SK-N-SH (cell line): ENCODE measurements around the gene RIPOR2. TPM values are rescaled to one million over a fixed set of nuclear protein-coding genes. Genes with fewer than 3 reads are reported as not detected.

Experiments
- CTCF ChIA-PET: fragments of 300-600, 350-600 bp; formaldehyde crosslinking; extraction: SDS; loops from one replicate; lab custom pipeline; 2021; lab: Yijun Ruan, JAX
- POLR2A ChIA-PET: fragments of 350-600 bp; sonication (Branson Sonifier 250); formaldehyde crosslinking; extraction: SDS; loops from one replicate; lab custom pipeline; 2020; ENCODE audit warnings: antibody characterized with exemption, inconsistent platforms; lab: Yijun Ruan, JAX
- DNase-seq: peaks from one replicate; pipeline ENCODE4 v3.0.0; 2012
- H2AFZ ChIP-seq: fragments of 200-600 bp; sonication (generic); 2 replicates; pipeline ENCODE4 v1.8.1; 2016; ENCODE audit warnings: antibody characterized with exemption, mild to moderate bottlenecking, low read depth
- H3F3A ChIP-seq: fragments of 200-600 bp; sonication (generic); replicated peaks from 2 replicates; pipeline ENCODE3; 2016; ENCODE audit warnings: antibody characterized with exemption, mild to moderate bottlenecking; ENCODE audit not compliant: insufficient read depth
- H3K27ac ChIP-seq, 2 experiments: fragments of 200-500 bp in 1 of 2; fragments of 200-600 bp in 1 of 2; sonication (Bioruptor generic) in 1 of 2; sonication (generic), shearing (Covaris generic) in 1 of 2; 2 replicates each; pipeline versions ENCODE4 v1.5.1 to v1.6.1; 2014 to 2016; ENCODE audit warnings: low read depth in 2 of 2, inconsistent platforms in 1 of 2, low read length in 1 of 2, mild to moderate bottlenecking in 1 of 2, mixed read lengths in 1 of 2
- H3K27me3 ChIP-seq: fragments of 200-600 bp; sonication (generic), shearing (Covaris generic); 2 replicates; pipeline ENCODE4 v1.6.1; 2016; ENCODE audit warnings: mixed run types; ENCODE audit not compliant: insufficient read depth
- H3K36me3 ChIP-seq, 2 experiments: fragments of 200-500 bp in 1 of 2; fragments of 200-600 bp in 1 of 2; sonication (Bioruptor generic) in 1 of 2; sonication (generic) in 1 of 2; replicated peaks in 1 of 2; 2 replicates each; pipeline versions ENCODE3 to v1.5.1; 2014 to 2016; ENCODE audit warnings: low read length in 1 of 2, mild to moderate bottlenecking in 1 of 2; ENCODE audit not compliant: insufficient read depth in 2 of 2, control insufficient read depth in 1 of 2
- H3K4me1 ChIP-seq, 2 experiments: fragments of 200-500 bp in 1 of 2; fragments of 200-600 bp in 1 of 2; sonication (Bioruptor generic) in 1 of 2; sonication (generic), shearing (Covaris generic) in 1 of 2; 2 replicates each; pipeline versions ENCODE4 v1.5.1 to v1.6.1; 2014 to 2016; ENCODE audit warnings: low read depth in 1 of 2, low read length in 1 of 2, mixed run types in 1 of 2; ENCODE audit not compliant: insufficient read depth in 2 of 2, control insufficient read depth in 1 of 2
- H3K4me2 ChIP-seq: fragments of 200-600 bp; sonication (generic), shearing (Covaris generic); 2 replicates; pipeline ENCODE4 v1.6.1; 2017; ENCODE audit warnings: mixed run types
- H3K4me3 ChIP-seq, 2 experiments: fragments of 200-500 bp in 1 of 2; fragments of 200-600 bp in 1 of 2; sonication (Bioruptor generic) in 1 of 2; sonication (generic), shearing (Covaris generic) in 1 of 2; 2 replicates each; pipeline versions ENCODE4 v1.5.1 to v1.8.1; 2014 to 2016; ENCODE audit warnings: low read depth in 2 of 2, inconsistent platforms in 1 of 2, low read length in 1 of 2, mild to moderate bottlenecking in 1 of 2, mixed read lengths in 1 of 2, moderate library complexity in 1 of 2
- H3K79me2 ChIP-seq: fragments of 200-600 bp; sonication (generic); 2 replicates; pipeline ENCODE4 v1.8.1; 2017; ENCODE audit warnings: mild to moderate bottlenecking; ENCODE audit not compliant: insufficient read depth
- H3K9ac ChIP-seq: fragments of 200-600 bp; sonication (generic); 2 replicates; pipeline ENCODE4 v1.6.1; 2017; ENCODE audit warnings: mixed run types
- H3K9me2 ChIP-seq: fragments of 200-600 bp; sonication (generic); 2 replicates; pipeline ENCODE4 v1.6.1; 2017; ENCODE audit warnings: mixed run types
- H3K9me3 ChIP-seq: fragments of 200-600 bp; sonication (generic); 2 replicates; pipeline ENCODE4 v1.6.1; 2017; ENCODE audit warnings: mixed run types, mild to moderate bottlenecking, moderate library complexity
- H4K20me1 ChIP-seq: fragments of 200-600 bp; sonication (generic); 2 replicates; pipeline ENCODE4 v1.6.1; 2017; ENCODE audit warnings: mild to moderate bottlenecking, mixed run types; ENCODE audit not compliant: insufficient read depth
- EZH2phosphoT487 ChIP-seq: fragments of 200-600 bp; sonication (generic); IDR thresholded peaks from 2 replicates; pipeline ENCODE4 v1.6.1; 2017; ENCODE audit warnings: low read depth, mixed run types, mild to moderate bottlenecking, antibody characterized with exemption, moderate library complexity, borderline replicate concordance
- FOXJ3 ChIP-seq: sonication (generic); formaldehyde crosslinking; IDR thresholded peaks from 2 replicates; pipeline ENCODE4 v1.5.1; 2020; ENCODE audit warnings: mild to moderate bottlenecking, missing genetic modification reagents
- FOXM1 ChIP-seq: IDR thresholded peaks from 2 replicates; pipeline ENCODE4 v1.4.0; 2012; ENCODE audit warnings: low read depth, mild to moderate bottlenecking
- MEF2A ChIP-seq: IDR thresholded peaks from 2 replicates; pipeline ENCODE4 v1.4.0; 2012; ENCODE audit warnings: low read depth, borderline replicate concordance
- MXI1 ChIP-seq: IDR thresholded peaks from 2 replicates; pipeline ENCODE4 v1.6.1; 2012; ENCODE audit warnings: mild to moderate bottlenecking, low read depth, low read length, improper control_type of control experiment
- NRF1 ChIP-seq: IDR thresholded peaks from 2 replicates; pipeline ENCODE4 v1.6.1; 2012; ENCODE audit warnings: low read depth, mild to moderate bottlenecking, low read length
- PBX3 ChIP-seq: IDR thresholded peaks from 2 replicates; pipeline ENCODE4; 2012
- POLR2AphosphoS5 ChIP-seq: IDR thresholded peaks from 2 replicates; pipeline ENCODE4 v1.6.1; 2012; ENCODE audit warnings: low read depth, low read length
- RFX5 ChIP-seq: IDR thresholded peaks from 2 replicates; pipeline ENCODE4 v1.6.1; 2012; ENCODE audit warnings: mild to moderate bottlenecking, improper control_type of control experiment, low read length
- TAF1 ChIP-seq: IDR thresholded peaks from 2 replicates; pipeline ENCODE4 v1.6.1; 2012; ENCODE audit warnings: low read depth, mild to moderate bottlenecking, low read length, moderate library complexity, borderline replicate concordance
- TCF12 ChIP-seq: IDR thresholded peaks from 2 replicates; pipeline ENCODE4 v1.4.0; 2012
- TEAD4 ChIP-seq: IDR thresholded peaks from 2 replicates; pipeline ENCODE4 v1.4.0; 2012; ENCODE audit warnings: mild to moderate bottlenecking, borderline replicate concordance; ENCODE audit not compliant: insufficient read depth
- ZBTB33 ChIP-seq: IDR thresholded peaks from 2 replicates; pipeline ENCODE4 v1.4.0; 2012; ENCODE audit warnings: low read depth, borderline replicate concordance
- WGBS: methylation state at CpG from one replicate; pipeline ENCODE4 v1.1.6; 2017; ENCODE audit warnings: low lambda C conversion rate; 5-methylcytosine and 5-hydroxymethylcytosine counted together
- polyA plus RNA-seq, 3 experiments: library from polyadenylated mRNA; depleted of rRNA; stranded (reverse); fragments of >200 nt; gene quantifications; 2 replicates each; pipeline ENCODE4 v1.2.3, GENCODE V29; 2012
- TF ChIP-seq, protein P1 (sequence below): fragments of 200-600 bp; sonication (generic); IDR thresholded peaks from 2 replicates; pipeline ENCODE4 v1.6.1; 2017; ENCODE audit warnings: antibody characterized with exemption, mild to moderate bottlenecking, moderate library complexity

RIPOR2 gene
- polyA plus RNA-seq, 1 of the 3 experiments (the other 2 are of a cell fraction) = 0.05 TPM

DNA sequence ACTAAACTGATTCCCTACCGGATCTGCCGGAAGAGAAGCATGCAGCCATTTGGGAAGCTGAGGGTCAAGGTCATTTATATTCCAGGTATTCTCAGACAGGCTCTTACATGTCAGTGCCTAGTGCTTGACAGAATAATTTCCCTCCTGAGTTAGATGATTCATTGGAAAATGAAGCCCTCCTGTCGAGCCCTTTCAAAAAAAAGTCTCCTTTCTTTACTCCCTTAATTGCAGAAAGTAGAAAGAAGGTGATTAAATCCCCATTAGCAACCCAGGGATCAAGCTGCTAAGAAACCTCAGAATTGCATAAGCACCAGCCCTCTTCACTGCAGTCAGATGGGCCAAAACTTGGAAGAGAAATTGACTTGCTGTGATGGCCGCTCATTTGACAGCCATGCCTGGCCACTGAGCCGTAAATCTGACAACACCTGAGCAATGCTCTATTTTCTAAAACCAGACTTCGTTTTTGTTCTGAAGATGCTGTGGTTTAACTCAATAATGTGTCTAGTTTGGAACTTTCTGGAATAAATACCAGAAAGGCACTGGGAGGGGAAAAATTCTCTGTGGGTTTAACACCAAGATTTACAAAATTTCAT is 76.1 kb downstream of the RIPOR2 start:
- Histone ChIP-seq H3K4me2 (no peak overlapping the region), H2AFZ (no peak overlapping the region), H3K4me3 (no peak overlapping the region), H3K27me3 (no peaks in the 10 kb centered on the region), H3K9me2 (no peaks in the 10 kb centered on the region), H3K9me3 (no peaks in the 10 kb centered on the region), H3K4me1 (no peaks in the 10 kb centered on the region; a peak in 1 of 4 replicates), H4K20me1 (no peaks in the 10 kb centered on the region), H3K36me3 (no peaks in the 10 kb centered on the region), H3F3A (no peaks in the 10 kb centered on the region), H3K27ac (no peak overlapping the region), H3K79me2 (no peaks in the 10 kb centered on the region), H3K9ac (no peak overlapping the region)
- TF ChIP-seq MXI1 (no peak), TAF1 (no peak), TCF12 (no peak), NRF1 (no peak), FOXJ3 (CRISPR knock-in tag) (no peak), EZH2phosphoT487 (no peak), MEF2A (no peak), POLR2AphosphoS5 (no peak), FOXM1 (no peak)
- CTCF ChIA-PET = interaction anchor here (1.4 to 2.0 kb wide), 2 partner anchors 132 to 211 kb away, joined by 6 to 8 read pairs; no protein-coding TSS in a partner anchor
- no peak for DNase-seq
- POLR2A ChIA-PET = no interaction called here
- WGBS = 77% methylated on average over 6 of the region's 6 CpGs

GRCh38 chr6:24859132-24859531 is 76.6 kb downstream of the RIPOR2 start:
- Histone ChIP-seq H3K79me2 (no peaks in the 10 kb centered on the region), H2AFZ (no peak overlapping the region), H3K27ac (no peak overlapping the region), H3K9ac (no peak overlapping the region), H4K20me1 (no peaks in the 10 kb centered on the region), H3K27me3 (no peaks in the 10 kb centered on the region), H3K9me2 (no peaks in the 10 kb centered on the region), H3K36me3 (no peaks in the 10 kb centered on the region), H3F3A (no peaks in the 10 kb centered on the region), H3K4me1 (no peaks in the 10 kb centered on the region), H3K4me3 (no peak overlapping the region), H3K9me3 (no peaks in the 10 kb centered on the region), H3K4me2 (no peak overlapping the region)
- CTCF ChIA-PET = interaction anchor here (1.4 kb wide), 1 partner anchor 212 kb away, joined by 6 read pairs; no protein-coding TSS in a partner anchor
- POLR2A ChIA-PET = no interaction called here
- TF ChIP-seq ZBTB33 = no peak
- no peak for TF ChIP-seq TEAD4
- no peak for TF ChIP-seq RFX5
- no peak for TF ChIP-seq PBX3
- TF ChIP-seq MEF2A = no peak
- TF ChIP-seq, protein P1, sequence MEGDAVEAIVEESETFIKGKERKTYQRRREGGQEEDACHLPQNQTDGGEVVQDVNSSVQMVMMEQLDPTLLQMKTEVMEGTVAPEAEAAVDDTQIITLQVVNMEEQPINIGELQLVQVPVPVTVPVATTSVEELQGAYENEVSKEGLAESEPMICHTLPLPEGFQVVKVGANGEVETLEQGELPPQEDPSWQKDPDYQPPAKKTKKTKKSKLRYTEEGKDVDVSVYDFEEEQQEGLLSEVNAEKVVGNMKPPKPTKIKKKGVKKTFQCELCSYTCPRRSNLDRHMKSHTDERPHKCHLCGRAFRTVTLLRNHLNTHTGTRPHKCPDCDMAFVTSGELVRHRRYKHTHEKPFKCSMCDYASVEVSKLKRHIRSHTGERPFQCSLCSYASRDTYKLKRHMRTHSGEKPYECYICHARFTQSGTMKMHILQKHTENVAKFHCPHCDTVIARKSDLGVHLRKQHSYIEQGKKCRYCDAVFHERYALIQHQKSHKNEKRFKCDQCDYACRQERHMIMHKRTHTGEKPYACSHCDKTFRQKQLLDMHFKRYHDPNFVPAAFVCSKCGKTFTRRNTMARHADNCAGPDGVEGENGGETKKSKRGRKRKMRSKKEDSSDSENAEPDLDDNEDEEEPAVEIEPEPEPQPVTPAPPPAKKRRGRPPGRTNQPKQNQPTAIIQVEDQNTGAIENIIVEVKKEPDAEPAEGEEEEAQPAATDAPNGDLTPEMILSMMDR = no peak
- 94% methylated on average over 5 of the region's 5 CpGs for WGBS
- no peak for DNase-seq
